Measurements from ENCODE around the gene ATPAF1.
"Not testable (repeated sequence)": the region's sequence is repeated elsewhere in the genome, so short reads cannot be mapped to it uniquely, and the experiment has no call there.

Gene ATPAF1

GRCh38 chr1:46656643-46657042, 11.5 kb downstream of the ATPAF1 start:
- Histone ChIP-seq H3K4me2 (ENCODE audit: low read length) (no peak overlapping the region), H2AFZ (no peak overlapping the region), H3K4me3 (ENCODE audit: low read depth, low read length) (no peak overlapping the region), H3K9me3 (ENCODE audit: control insufficient read depth, low read length) (no peaks in the 10 kb centered on the region), H3K27ac (no peak overlapping the region), H3K79me2 (no peaks in the 10 kb centered on the region), H3K27me3 (ENCODE audit: control insufficient read depth, insufficient read depth, low read length) (no peaks in the 10 kb centered on the region), H3K4me1 (no peaks in the 10 kb centered on the region), H3K9ac (no peak overlapping the region), H3K36me3 (ENCODE audit: control insufficient read depth, insufficient read depth, low read length) (no peaks in the 10 kb centered on the region)
- TF ChIP-seq CTCF (IDR thresholded peaks at IDR 0.05): no peak

GRCh38 chr1:46655848-46656247, 12.3 kb downstream of the ATPAF1 start:
- Histone ChIP-seq H3K27ac (no peak overlapping the region), H3K4me2 (ENCODE audit: low read length) (no peak overlapping the region), H3K9ac (no peak overlapping the region), H2AFZ (no peak overlapping the region), H3K4me1 (no peaks in the 10 kb centered on the region), H3K9me3 (ENCODE audit: control insufficient read depth, low read length) (no peaks in the 10 kb centered on the region), H3K27me3 (ENCODE audit: control insufficient read depth, insufficient read depth, low read length) (no peaks in the 10 kb centered on the region), H3K4me3 (ENCODE audit: low read depth, low read length) (no peak overlapping the region), H3K79me2 (no peaks in the 10 kb centered on the region), H3K36me3 (ENCODE audit: control insufficient read depth, insufficient read depth, low read length) (no peaks in the 10 kb centered on the region)
- no peak for TF ChIP-seq CTCF (IDR thresholded peaks at IDR 0.05)

GRCh38 chr1:46654698-46655097, 13.5 kb downstream of the ATPAF1 start:
- H3K9ac ChIP-seq; H3K36me3 ChIP-seq (ENCODE audit: control insufficient read depth, insufficient read depth, low read length); H3K9me3 ChIP-seq (ENCODE audit: control insufficient read depth, low read length); H3K4me1 ChIP-seq; H3K27me3 ChIP-seq (ENCODE audit: control insufficient read depth, insufficient read depth, low read length); H2AFZ ChIP-seq; H3K4me2 ChIP-seq (ENCODE audit: low read length); H3K79me2 ChIP-seq; H3K27ac ChIP-seq; H3K4me3 ChIP-seq (ENCODE audit: low read depth, low read length): not testable (repeated sequence)

GRCh38 chr1:46654012-46654411, 14.2 kb downstream of the ATPAF1 start:
- Histone ChIP-seq H3K4me3 (ENCODE audit: low read depth, low read length) (no peak overlapping the region), H3K9me3 (ENCODE audit: control insufficient read depth, low read length) (no peaks in the 10 kb centered on the region), H3K27me3 (ENCODE audit: control insufficient read depth, insufficient read depth, low read length) (no peaks in the 10 kb centered on the region), H2AFZ (no peak overlapping the region), H3K36me3 (ENCODE audit: control insufficient read depth, insufficient read depth, low read length) (no peaks in the 10 kb centered on the region), H3K4me1 (no peaks in the 10 kb centered on the region), H3K27ac (no peak overlapping the region), H3K4me2 (ENCODE audit: low read length) (no peak overlapping the region), H3K9ac (no peak overlapping the region), H3K79me2 (no peaks in the 10 kb centered on the region)
- no peak for TF ChIP-seq CTCF (IDR thresholded peaks at IDR 0.05)

GRCh38 chr1:46653405-46653958, 14.7 kb downstream of the ATPAF1 start:
- Histone ChIP-seq H3K79me2 (no peaks in the 10 kb centered on the region), H3K36me3 (ENCODE audit: control insufficient read depth, insufficient read depth, low read length) (no peaks in the 10 kb centered on the region), H3K9ac (no peak overlapping the region), H3K4me1 (no peaks in the 10 kb centered on the region), H3K27me3 (ENCODE audit: control insufficient read depth, insufficient read depth, low read length) (no peaks in the 10 kb centered on the region), H2AFZ (no peak overlapping the region), H3K27ac (no peak overlapping the region), H3K4me2 (ENCODE audit: low read length) (no peak overlapping the region), H3K9me3 (ENCODE audit: control insufficient read depth, low read length) (no peaks in the 10 kb centered on the region), H3K4me3 (ENCODE audit: low read depth, low read length) (no peak overlapping the region)
- no peak for TF ChIP-seq CTCF (IDR thresholded peaks at IDR 0.05)

Data from parathyroid adenoma (tissue), 2 donors.